ENCODE measurements around the gene HDAC4.

HDAC4 gene

GRCh38 chr2:239327536-239328350 lies 73.1 kb downstream of the HDAC4 start:
- DNase-seq (ENCODE audit: low spot score), result no peak

- DNase-seq (ENCODE audit: low spot score), result peak; percentile 83
Measured at GRCh38 chr2:239326831-239327535, 73.8 kb downstream of the HDAC4 start.

- DNase-seq (ENCODE audit: low spot score), result no peak
Measured at GRCh38 chr2:239324456-239324855, 76.4 kb downstream of the HDAC4 start.

GRCh38 chr2:239323447-239323846 lies 77.4 kb downstream of the HDAC4 start:
- DNase-seq (ENCODE audit: low spot score), result no peak

GRCh38 chr2:239322416-239323086 lies 78.3 kb downstream of the HDAC4 start:
- DNase-seq (ENCODE audit: low spot score), result peak; percentile 44

- DNase-seq (ENCODE audit: low spot score), result peak; percentile 57
Measured at GRCh38 chr2:239321596-239322415, 79.0 kb downstream of the HDAC4 start.

- DNase-seq (ENCODE audit: low spot score), result peak; percentile 18
Measured at GRCh38 chr2:239318790-239319661, 81.8 kb downstream of the HDAC4 start.

- no peak for DNase-seq (ENCODE audit: low spot score)
Measured at GRCh38 chr2:239318151-239318611, 82.6 kb downstream of the HDAC4 start.

- DNase-seq (ENCODE audit: low spot score), result no peak
Measured at GRCh38 chr2:239316562-239317465, 84.0 kb downstream of the HDAC4 start.

- no peak for DNase-seq (ENCODE audit: low spot score)
Measured at GRCh38 chr2:239315308-239315707, 85.5 kb downstream of the HDAC4 start.

GRCh38 chr2:239313776-239314175 lies 87.0 kb downstream of the HDAC4 start:
- no peak for DNase-seq (ENCODE audit: low spot score)

- no peak for DNase-seq (ENCODE audit: low spot score)
Measured at GRCh38 chr2:239312741-239313667, 87.8 kb downstream of the HDAC4 start.

- no peak for DNase-seq (ENCODE audit: low spot score)
Measured at GRCh38 chr2:239312081-239312511, 88.7 kb downstream of the HDAC4 start.

GRCh38 chr2:239311132-239312040 lies 89.4 kb downstream of the HDAC4 start:
- DNase-seq (ENCODE audit: low spot score), result no peak

- DNase-seq (ENCODE audit: low spot score), result no peak
Measured at GRCh38 chr2:239310401-239311061, 90.3 kb downstream of the HDAC4 start.

GRCh38 chr2:239309398-239310245 lies 91.2 kb downstream of the HDAC4 start:
- no peak for DNase-seq (ENCODE audit: low spot score)

Measured in CD4-positive, alpha-beta T cell treated with Interleukin-15 for 4 hours (primary cell).